RWPE1 (cell line): ENCODE data around the gene ST6GALNAC3.

ENCODE experiments used
- CTCF ChIA-PET: fragments of 350-600 bp; sonication (Branson Sonifier 250); formaldehyde crosslinking; extraction: SDS; loops from one replicate; lab custom pipeline; 2021; lab: Yijun Ruan, JAX
- POLR2A ChIA-PET: fragments of 400-600 bp; formaldehyde crosslinking; extraction: SDS; loops from one replicate; lab custom pipeline; 2020; ENCODE audit warnings: antibody characterized with exemption; ENCODE audit not compliant: low non-redundant PET; lab: Yijun Ruan, JAX
- DNase-seq: peaks from one replicate; pipeline ENCODE4 v3.0.0; 2012; ENCODE audit warnings: low spot score
- H3K27ac ChIP-seq: fragments of 450-650 bp; 2 replicates; pipeline ENCODE4 v1.5.1; 2017
- TF ChIP-seq, protein P1 (sequence below): fragments of 450-650 bp; conservative IDR thresholded peaks from 2 replicates; pipeline ENCODE4 v1.5.1; 2017; ENCODE audit warnings: low read depth, mild to moderate bottlenecking

Gene ST6GALNAC3

DNA sequence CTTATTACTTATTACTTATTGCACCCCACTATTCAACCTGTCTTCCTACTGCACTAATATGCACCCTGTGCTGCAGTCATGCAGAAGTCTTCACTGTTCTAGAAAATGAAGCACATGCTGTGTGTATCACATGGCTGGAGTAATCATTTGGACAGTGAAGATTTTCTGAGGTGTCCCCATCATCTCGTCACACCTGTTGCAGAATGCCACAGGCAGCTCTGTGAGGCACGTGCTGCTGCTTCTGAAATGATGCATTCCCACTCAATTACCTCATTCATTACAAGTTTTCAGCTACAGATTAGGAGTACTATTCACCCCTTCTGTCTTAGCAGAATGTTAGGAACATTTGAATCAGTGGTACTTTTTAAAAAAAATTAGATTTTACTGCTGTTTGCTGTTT lies 467.1 kb downstream of the ST6GALNAC3 start:
- ChIA-PET CTCF (no interaction called here), POLR2A (no interaction called here)
- no peak for DNase-seq
- TF ChIP-seq, protein P1, sequence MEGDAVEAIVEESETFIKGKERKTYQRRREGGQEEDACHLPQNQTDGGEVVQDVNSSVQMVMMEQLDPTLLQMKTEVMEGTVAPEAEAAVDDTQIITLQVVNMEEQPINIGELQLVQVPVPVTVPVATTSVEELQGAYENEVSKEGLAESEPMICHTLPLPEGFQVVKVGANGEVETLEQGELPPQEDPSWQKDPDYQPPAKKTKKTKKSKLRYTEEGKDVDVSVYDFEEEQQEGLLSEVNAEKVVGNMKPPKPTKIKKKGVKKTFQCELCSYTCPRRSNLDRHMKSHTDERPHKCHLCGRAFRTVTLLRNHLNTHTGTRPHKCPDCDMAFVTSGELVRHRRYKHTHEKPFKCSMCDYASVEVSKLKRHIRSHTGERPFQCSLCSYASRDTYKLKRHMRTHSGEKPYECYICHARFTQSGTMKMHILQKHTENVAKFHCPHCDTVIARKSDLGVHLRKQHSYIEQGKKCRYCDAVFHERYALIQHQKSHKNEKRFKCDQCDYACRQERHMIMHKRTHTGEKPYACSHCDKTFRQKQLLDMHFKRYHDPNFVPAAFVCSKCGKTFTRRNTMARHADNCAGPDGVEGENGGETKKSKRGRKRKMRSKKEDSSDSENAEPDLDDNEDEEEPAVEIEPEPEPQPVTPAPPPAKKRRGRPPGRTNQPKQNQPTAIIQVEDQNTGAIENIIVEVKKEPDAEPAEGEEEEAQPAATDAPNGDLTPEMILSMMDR: no peak
- H3K27ac ChIP-seq: no peak overlapping the region

DNA sequence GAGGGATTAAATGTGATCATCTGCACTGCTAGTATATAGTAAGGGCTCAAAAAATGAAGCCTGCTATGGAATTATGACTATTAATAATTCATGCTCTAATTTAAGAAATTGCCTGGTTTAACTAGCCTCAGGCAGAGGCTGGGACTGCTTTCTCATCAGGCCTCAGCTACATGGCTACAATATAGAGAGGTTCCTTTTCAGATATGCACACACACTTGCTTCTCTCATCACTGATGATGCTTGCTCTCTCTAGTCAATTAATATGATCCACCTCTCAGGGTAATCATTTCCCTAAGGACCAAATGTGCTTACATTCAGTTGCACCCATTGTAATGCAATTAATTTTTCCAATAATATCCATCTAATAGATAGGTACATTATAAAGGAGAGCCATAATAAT lies 467.8 kb downstream of the ST6GALNAC3 start:
- no peak for DNase-seq
- TF ChIP-seq, protein P1: no peak
- POLR2A ChIA-PET: no interaction called here
- H3K27ac ChIP-seq: no peak overlapping the region
- CTCF ChIA-PET: interaction anchor here (0.6 kb wide), 1 partner anchor 89 kb away, joined by 3 read pairs; no protein-coding TSS in a partner anchor

DNA sequence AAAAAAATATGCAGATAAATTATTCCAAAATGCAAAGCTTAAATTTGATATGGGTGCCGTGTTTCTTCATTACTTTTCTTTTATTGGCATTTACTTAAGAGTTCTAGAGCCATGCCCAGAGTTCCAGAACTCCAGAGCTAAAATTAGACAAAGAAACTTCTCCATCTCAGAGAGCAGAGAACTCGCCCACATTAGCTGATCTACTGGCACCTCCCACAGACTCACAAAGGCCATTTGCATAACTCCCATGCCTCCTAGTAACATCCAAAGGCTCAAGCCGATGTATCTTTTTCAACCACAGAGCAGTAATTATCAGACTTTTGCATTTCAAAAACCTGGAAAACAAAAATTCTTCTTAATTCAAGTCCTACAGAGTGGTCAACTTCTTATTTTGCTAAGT lies 468.9 kb downstream of the ST6GALNAC3 start:
- TF ChIP-seq, protein P1: no peak
- ChIA-PET POLR2A (no interaction called here), CTCF (no interaction called here)

DNA sequence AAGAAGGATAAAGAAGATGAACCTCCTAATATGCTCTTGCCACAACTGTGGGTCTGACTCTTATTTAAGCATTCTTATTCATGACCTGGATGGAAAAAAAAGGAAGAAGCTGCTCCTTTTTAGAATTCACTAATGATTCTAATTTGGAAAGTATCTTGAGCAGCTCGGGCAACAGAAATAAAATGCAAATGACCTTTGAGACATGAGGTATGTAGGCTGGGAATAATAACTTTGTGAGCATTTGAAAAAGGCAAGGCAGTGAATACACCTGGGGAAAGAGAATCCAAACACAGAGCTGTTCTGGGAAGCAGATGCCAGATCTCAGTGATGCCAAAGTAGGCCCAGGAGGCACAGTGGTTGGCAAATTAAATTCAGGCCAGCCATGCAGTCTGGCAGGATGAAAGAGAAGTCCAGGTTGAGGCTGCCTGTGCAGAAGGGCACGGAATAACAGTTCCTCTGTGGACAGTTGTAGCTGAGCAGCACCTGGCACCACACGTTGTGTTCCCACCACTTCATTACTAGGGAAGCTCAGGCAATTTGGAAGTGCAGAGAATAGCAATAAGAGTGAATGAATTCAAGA lies 471.9 kb downstream of the ST6GALNAC3 start:
- CTCF ChIA-PET: interaction anchor here (0.9 kb wide), 1 partner anchor 281 kb away, joined by 4 read pairs; no protein-coding TSS in a partner anchor
- no peak for DNase-seq
- POLR2A ChIA-PET: no interaction called here
- TF ChIP-seq, protein P1: no peak
- H3K27ac ChIP-seq: no peak overlapping the region

More for the DNA sequence above, 468.9 kb downstream of the ST6GALNAC3 start:
- no peak for DNase-seq
- H3K27ac ChIP-seq: no peak overlapping the region

DNA sequence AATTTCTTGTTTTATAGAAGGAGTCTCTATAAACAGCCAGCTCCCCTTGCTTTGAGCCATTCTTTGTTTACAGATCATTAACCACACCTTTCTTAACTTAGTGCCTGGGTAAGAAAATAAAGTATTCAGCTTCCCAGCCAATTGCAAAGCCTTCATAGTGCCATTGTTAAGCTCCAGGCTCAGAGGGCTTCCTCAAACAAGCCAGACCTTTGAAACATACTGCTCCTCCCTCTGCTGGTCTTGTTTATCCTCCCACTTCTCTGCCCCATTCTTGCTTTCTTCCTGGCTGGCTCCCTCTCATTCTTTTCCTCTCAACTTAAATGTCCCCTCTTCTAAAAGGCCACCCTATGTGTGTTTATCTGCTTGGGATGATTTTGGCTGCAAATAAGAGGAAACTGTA lies 473.4 kb downstream of the ST6GALNAC3 start:
- ChIA-PET CTCF (no interaction called here), POLR2A (no interaction called here)
- TF ChIP-seq, protein P1: no peak
- no peak for DNase-seq
- H3K27ac ChIP-seq: no peak overlapping the region

DNA sequence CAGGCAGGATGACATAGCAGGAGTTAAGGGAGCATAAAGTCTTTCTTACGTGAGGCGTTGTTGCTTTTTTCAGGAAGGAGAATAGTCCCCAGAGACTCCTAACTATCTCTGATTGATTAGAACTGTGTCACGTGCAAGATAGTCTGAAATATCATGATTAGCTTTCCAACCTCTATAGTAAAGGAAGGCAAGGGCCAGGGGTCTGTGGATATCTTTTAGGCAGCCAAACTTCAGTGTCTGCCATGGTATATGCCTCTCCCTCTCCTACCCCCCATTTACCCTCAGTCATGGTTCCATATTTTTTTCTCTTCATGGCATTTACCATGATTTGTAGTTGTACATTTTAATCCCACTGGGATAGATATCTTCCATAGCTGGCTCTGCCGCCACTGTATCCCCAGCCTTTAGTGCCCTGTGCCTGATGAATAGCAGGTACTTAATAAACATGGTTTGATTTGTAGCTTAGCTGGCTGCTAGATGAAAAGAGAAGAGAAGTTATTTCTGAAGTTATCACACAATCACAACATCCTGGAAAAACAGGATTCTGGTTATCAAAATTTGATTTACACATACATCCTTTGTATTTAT lies 474.1 kb downstream of the ST6GALNAC3 start:
- no peak overlapping the region for H3K27ac ChIP-seq
- ChIA-PET POLR2A (no interaction called here), CTCF (no interaction called here)
- TF ChIP-seq, protein P1: no peak
- no peak for DNase-seq
